Mesendoderm (in vitro differentiated cells): ENCODE results near the gene RBM26. TPM values are rescaled to one million over a fixed set of nuclear protein-coding genes. Genes with fewer than 3 reads are reported as not detected.

Source experiments
- DNase-seq: peaks from one replicate; pipeline ENCODE4 v3.0.0; 2013
- H2AK5ac ChIP-seq: 2 replicates; pipeline ENCODE4 v1.6.1; 2013; ENCODE audit warnings: low read length, inconsistent platforms
- H2BK120ac ChIP-seq: 2 replicates; pipeline ENCODE4 v1.6.1; 2013; ENCODE audit warnings: low read depth, mild to moderate bottlenecking, low read length, moderate library complexity, mixed read lengths
- H2BK15ac ChIP-seq: replicated peaks from 2 replicates; pipeline ENCODE4 v1.6.1; 2013; ENCODE audit warnings: low read depth, mild to moderate bottlenecking, moderate library complexity
- H2BK5ac ChIP-seq: 2 replicates; pipeline ENCODE4 v1.6.1; 2013; ENCODE audit warnings: low read length, inconsistent platforms
- H3K18ac ChIP-seq: 2 replicates; pipeline ENCODE4 v1.6.1; 2013; ENCODE audit warnings: mild to moderate bottlenecking, low read length, mixed read lengths
- H3K23ac ChIP-seq: one replicate; pipeline ENCODE4 v1.6.1; 2013; ENCODE audit warnings: low read length
- H3K27ac ChIP-seq: 2 replicates; pipeline ENCODE4 v1.5.1; 2013; ENCODE audit warnings: low read depth, mild to moderate bottlenecking, inconsistent platforms, low read length, moderate library complexity
- H3K27me3 ChIP-seq: 2 replicates; pipeline ENCODE4 v1.6.1; 2013; ENCODE audit warnings: low read length, control low read depth, mild to moderate bottlenecking, inconsistent platforms; ENCODE audit not compliant: insufficient read depth, poor library complexity
- H3K36me3 ChIP-seq: 2 replicates; pipeline ENCODE4 v1.6.1; 2013; ENCODE audit warnings: low read length, inconsistent platforms; ENCODE audit not compliant: control insufficient read depth, insufficient read depth
- H3K4ac ChIP-seq: one replicate; pipeline ENCODE4 v1.6.1; 2013; ENCODE audit warnings: low read depth, mild to moderate bottlenecking, low read length, moderate library complexity
- H3K4me1 ChIP-seq: 2 replicates; pipeline ENCODE4 v1.6.1; 2013; ENCODE audit warnings: low read depth, low read length, inconsistent platforms; ENCODE audit not compliant: control insufficient read depth
- H3K4me2 ChIP-seq: 2 replicates; pipeline ENCODE4 v1.6.1; 2013; ENCODE audit warnings: low read length
- H3K4me3 ChIP-seq: 2 replicates; pipeline ENCODE4 v1.5.1; 2013; ENCODE audit warnings: mild to moderate bottlenecking, low read length
- H3K56ac ChIP-seq: one replicate; pipeline ENCODE4 v1.6.1; 2013; ENCODE audit warnings: low read length
- H3K79me1 ChIP-seq: 2 replicates; pipeline ENCODE4 v1.6.1; 2013; ENCODE audit warnings: low read length, inconsistent platforms
- H3K79me2 ChIP-seq: 2 replicates; pipeline ENCODE4 v1.6.1; 2013; ENCODE audit warnings: mild to moderate bottlenecking, low read length; ENCODE audit not compliant: control insufficient read depth, insufficient read depth
- H3K9ac ChIP-seq: 2 replicates; pipeline ENCODE4 v1.6.1; 2013; ENCODE audit warnings: low read length, inconsistent platforms
- H4K5ac ChIP-seq: one replicate; pipeline ENCODE4 v1.6.1; 2013; ENCODE audit warnings: low read length
- H4K8ac ChIP-seq: one replicate; pipeline ENCODE4 v1.6.1; 2013; ENCODE audit warnings: low read depth, mild to moderate bottlenecking, control low read depth, low read length, moderate library complexity
- WGBS: extraction: QIAGEN DNeasy Blood & Tissue Kit; methylation state at CpG from one replicate; pipeline ENCODE4 v1.1.7; 2013; ENCODE audit warnings: low lambda C conversion rate, missing lambda C conversion rate; ENCODE audit not compliant: insufficient coverage; ENCODE audit errors: extremely low coverage; 5-methylcytosine and 5-hydroxymethylcytosine counted together
- polyA plus RNA-seq, 2 experiments: library from polyadenylated mRNA; stranded (reverse); fragments of 200-250 nt; gene quantifications; one replicate each; pipeline ENCODE4 v1.2.3, GENCODE V29; 2013

RBM26 gene
- 46.4 TPM for polyA plus RNA-seq (2013, experiment 1 of 2)
- polyA plus RNA-seq (2013, experiment 2 of 2) = 48.0 TPM

- Histone ChIP-seq H3K4me1 (peaks cover 11% of the 10 kb centered on the region), H3K36me3 (no peaks in the 10 kb centered on the region), H2BK15ac (no peak within 1 kb of the TSS), H3K27ac (peak within 1 kb of the TSS; percentile 96), H3K4ac (peak within 1 kb of the TSS; percentile 82), H3K18ac (peak within 1 kb of the TSS; percentile 95), H3K79me1 (no peaks in the 10 kb centered on the region), H3K9ac (peak within 1 kb of the TSS; percentile 98), H3K23ac (peak within 1 kb of the TSS; percentile 83), H3K79me2 (peaks cover 42% of the 10 kb centered on the region), H4K5ac (no peak within 1 kb of the TSS), H3K4me3 (peak within 1 kb of the TSS; percentile 98), H2BK5ac (peak within 1 kb of the TSS; percentile 82), H2AK5ac (no peak within 1 kb of the TSS), H3K4me2 (peak within 1 kb of the TSS; percentile 95), H2BK120ac (peak within 1 kb of the TSS; percentile 76), H4K8ac (peak within 1 kb of the TSS; percentile 95), H3K56ac (peak within 1 kb of the TSS; percentile 99), H3K27me3 (no peaks in the 10 kb centered on the region)
- DNase-seq = peak; percentile 98
- WGBS = no CpG with 5 or more reads among the region's 72 CpGs
These were observed at the start of gene RBM26 for GRCh38 chr13:79405831-79406596. TSS of gene RBM26 (minus strand) at chr13:79406255. CDS start at chr13:79405774, 481 bp downstream.

- Histone ChIP-seq H3K56ac (no peak overlapping the region), H3K36me3 (no peaks in the 10 kb centered on the region), H3K79me1 (no peaks in the 10 kb centered on the region), H3K27me3 (no peaks in the 10 kb centered on the region), H3K4ac (no peak overlapping the region), H3K4me1 (peaks cover 3% of the 10 kb centered on the region), H3K27ac (no peak overlapping the region), H3K4me2 (no peak overlapping the region), H3K18ac (no peak overlapping the region), H3K23ac (no peak overlapping the region), H2BK15ac (no peak overlapping the region), H3K4me3 (no peak overlapping the region), H4K8ac (no peak overlapping the region), H2BK120ac (no peak overlapping the region), H4K5ac (no peak overlapping the region), H2AK5ac (no peak overlapping the region), H3K9ac (no peak overlapping the region), H3K79me2 (no peaks in the 10 kb centered on the region), H2BK5ac (no peak overlapping the region)
- DNase-seq = peak; percentile 75
- no CpG with 5 or more reads among the region's 7 CpGs for WGBS
These were observed 49.3 kb upstream of the RBM26 start for GRCh38 chr13:79455331-79455730.

- Histone ChIP-seq H3K79me1 (no peaks in the 10 kb centered on the region), H3K4me2 (no peak overlapping the region), H3K36me3 (no peaks in the 10 kb centered on the region), H2BK5ac (no peak overlapping the region), H2AK5ac (no peak overlapping the region), H3K27ac (no peak overlapping the region), H3K56ac (no peak overlapping the region), H2BK15ac (no peak overlapping the region), H3K18ac (no peak overlapping the region), H3K4ac (no peak overlapping the region), H3K4me3 (no peak overlapping the region), H3K23ac (no peak overlapping the region), H3K27me3 (no peaks in the 10 kb centered on the region), H3K4me1 (peaks cover 3% of the 10 kb centered on the region), H4K5ac (no peak overlapping the region), H3K9ac (no peak overlapping the region), H3K79me2 (no peaks in the 10 kb centered on the region), H4K8ac (no peak overlapping the region), H2BK120ac (no peak overlapping the region)
- DNase-seq = no peak
- no CpG with 5 or more reads among the region's 3 CpGs for WGBS
These were observed 46.3 kb upstream of the RBM26 start for GRCh38 chr13:79452239-79452913.

GRCh38 chr13:79451500-79451962 is 45.5 kb upstream of the RBM26 start:
- H3K4me2 ChIP-seq = no peak overlapping the region
- no peak overlapping the region for H2AK5ac ChIP-seq
- peak; percentile 83 for DNase-seq
- H3K4me1 ChIP-seq = peaks cover 3% of the 10 kb centered on the region
- H3K56ac ChIP-seq = no peak overlapping the region
- no peak overlapping the region for H2BK5ac ChIP-seq
- no peaks in the 10 kb centered on the region for H3K27me3 ChIP-seq
- no CpG with 5 or more reads among the region's 3 CpGs for WGBS
- H2BK120ac ChIP-seq = no peak overlapping the region
- H4K8ac ChIP-seq = no peak overlapping the region
- no peak overlapping the region for H3K27ac ChIP-seq
- no peak overlapping the region for H3K9ac ChIP-seq
- no peak overlapping the region for H2BK15ac ChIP-seq
- no peak overlapping the region for H3K4me3 ChIP-seq
- H3K79me1 ChIP-seq = no peaks in the 10 kb centered on the region
- no peaks in the 10 kb centered on the region for H3K79me2 ChIP-seq
- no peak overlapping the region for H3K18ac ChIP-seq
- H4K5ac ChIP-seq = no peak overlapping the region
- H3K4ac ChIP-seq = no peak overlapping the region
- H3K23ac ChIP-seq = no peak overlapping the region
- no peaks in the 10 kb centered on the region for H3K36me3 ChIP-seq

- H3K56ac ChIP-seq = no peak overlapping the region
- H3K4me2 ChIP-seq = no peak overlapping the region
- no CpG with 5 or more reads among the region's 4 CpGs for WGBS
These were observed 44.1 kb upstream of the RBM26 start for GRCh38 chr13:79450110-79450509.

More at GRCh38 chr13:79450110-79450509, 44.1 kb upstream of the RBM26 start:
- H3K27me3 ChIP-seq = no peaks in the 10 kb centered on the region
- H2BK5ac ChIP-seq = no peak overlapping the region
- no peak overlapping the region for H3K4me3 ChIP-seq
- H2AK5ac ChIP-seq = no peak overlapping the region
- no peak overlapping the region for H4K8ac ChIP-seq
- H3K4ac ChIP-seq = no peak overlapping the region
- H3K27ac ChIP-seq = no peak overlapping the region
- H2BK15ac ChIP-seq = no peak overlapping the region
- no peaks in the 10 kb centered on the region for H3K36me3 ChIP-seq
- H3K79me1 ChIP-seq = no peaks in the 10 kb centered on the region
- H3K79me2 ChIP-seq = no peaks in the 10 kb centered on the region
- H3K4me1 ChIP-seq = peaks cover 3% of the 10 kb centered on the region
- no peak overlapping the region for H4K5ac ChIP-seq
- no peak overlapping the region for H2BK120ac ChIP-seq
- no peak for DNase-seq
- no peak overlapping the region for H3K18ac ChIP-seq
- H3K23ac ChIP-seq = no peak overlapping the region
- no peak overlapping the region for H3K9ac ChIP-seq
